Head of caudate nucleus (tissue), 42 donors: ENCODE data around the gene CCDC146.
"Not testable (repeated sequence)": the region's sequence is repeated elsewhere in the genome, so short reads cannot be mapped to it uniquely, and the experiment has no call there.

ENCODE experiments used
- DNase-seq, 42 donors: peaks; one replicate each; pipeline versions ENCODE4 v3.0.0 to v3.0.0-alpha.2; 2020 to 2021; ENCODE audit warnings: mixed read lengths in 7 of 42
- intact Hi-C: fragments of 100-400 bp; cut with DNase I; formaldehyde crosslinking; loops from one replicate; pipeline ENCODE4 v1.15.0; 2022

Gene CCDC146, protein sequence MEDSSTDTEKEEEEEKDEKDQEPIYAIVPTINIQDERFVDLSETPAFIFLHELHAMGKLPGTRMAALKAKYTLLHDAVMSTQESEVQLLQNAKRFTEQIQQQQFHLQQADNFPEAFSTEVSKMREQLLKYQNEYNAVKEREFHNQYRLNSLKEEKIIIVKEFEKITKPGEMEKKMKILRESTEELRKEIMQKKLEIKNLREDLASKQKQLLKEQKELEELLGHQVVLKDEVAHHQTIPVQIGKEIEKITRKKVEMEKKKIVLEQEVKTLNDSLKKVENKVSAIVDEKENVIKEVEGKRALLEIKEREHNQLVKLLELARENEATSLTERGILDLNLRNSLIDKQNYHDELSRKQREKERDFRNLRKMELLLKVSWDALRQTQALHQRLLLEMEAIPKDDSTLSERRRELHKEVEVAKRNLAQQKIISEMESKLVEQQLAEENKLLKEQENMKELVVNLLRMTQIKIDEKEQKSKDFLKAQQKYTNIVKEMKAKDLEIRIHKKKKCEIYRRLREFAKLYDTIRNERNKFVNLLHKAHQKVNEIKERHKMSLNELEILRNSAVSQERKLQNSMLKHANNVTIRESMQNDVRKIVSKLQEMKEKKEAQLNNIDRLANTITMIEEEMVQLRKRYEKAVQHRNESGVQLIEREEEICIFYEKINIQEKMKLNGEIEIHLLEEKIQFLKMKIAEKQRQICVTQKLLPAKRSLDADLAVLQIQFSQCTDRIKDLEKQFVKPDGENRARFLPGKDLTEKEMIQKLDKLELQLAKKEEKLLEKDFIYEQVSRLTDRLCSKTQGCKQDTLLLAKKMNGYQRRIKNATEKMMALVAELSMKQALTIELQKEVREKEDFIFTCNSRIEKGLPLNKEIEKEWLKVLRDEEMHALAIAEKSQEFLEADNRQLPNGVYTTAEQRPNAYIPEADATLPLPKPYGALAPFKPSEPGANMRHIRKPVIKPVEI

DNA sequence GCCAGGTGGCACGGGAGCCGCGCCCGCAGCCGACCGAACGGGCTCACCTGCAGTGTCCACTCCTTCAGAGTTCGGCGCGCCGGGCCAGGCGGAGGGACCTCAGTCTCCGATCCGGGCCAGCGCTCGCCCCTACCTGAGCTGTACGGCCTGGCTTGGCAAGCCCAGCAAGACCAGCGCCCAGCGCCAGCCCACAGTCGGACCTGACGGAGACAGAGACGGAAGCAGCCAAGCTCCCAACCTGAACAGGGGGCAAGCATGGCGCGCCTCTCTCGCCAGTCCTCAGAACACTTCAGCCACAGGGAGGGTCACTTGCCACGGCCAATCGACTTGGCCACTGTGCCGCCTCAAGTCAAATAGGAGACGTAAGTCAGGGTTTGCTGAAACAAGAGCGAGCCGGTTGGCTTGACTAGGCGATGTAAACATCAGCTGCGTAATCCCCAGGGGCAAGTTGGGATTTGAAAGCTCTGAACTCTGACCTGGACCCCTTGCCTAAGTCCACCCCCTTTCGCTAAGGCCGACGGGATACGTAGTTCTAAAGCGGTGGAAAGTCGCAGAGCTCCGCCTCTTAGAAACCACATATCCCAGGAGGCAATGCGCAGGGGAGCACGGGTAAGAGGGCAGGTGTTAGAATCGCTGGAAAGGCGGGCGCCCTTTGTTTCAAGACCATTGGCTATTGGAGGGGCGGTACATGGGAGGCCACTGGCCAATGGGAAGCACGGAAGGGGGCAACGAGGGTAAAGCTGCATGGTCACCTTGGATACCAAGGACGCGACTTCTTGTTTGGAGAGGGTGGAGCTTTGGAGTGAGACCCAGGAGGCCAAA lies at the start of gene CCDC146:
CCDC146 (plus strand) TSS at position 756 of the 822 bp plus-strand sequence. CDS start 45,054 bp downstream, outside the sequence.
- intact Hi-C loops: not testable (repeated sequence)

GRCh38 chr7:77074786-77075396 lies 47.5 kb upstream of the CCDC146 start:
- DNase-seq, intact Hi-C loops: not testable (repeated sequence)

More for the DNA sequence above, at the start of gene CCDC146:
- peak; percentile 92 to 100 (median 99) for DNase-seq

GRCh38 chr7:77077060-77077459 lies 45.4 kb upstream of the CCDC146 start:
- intact Hi-C loops, DNase-seq: not testable (repeated sequence)

- DNase-seq, intact Hi-C loops: not testable (repeated sequence)
Measured at GRCh38 chr7:77079112-77079511, 43.3 kb upstream of the CCDC146 start.

DNA sequence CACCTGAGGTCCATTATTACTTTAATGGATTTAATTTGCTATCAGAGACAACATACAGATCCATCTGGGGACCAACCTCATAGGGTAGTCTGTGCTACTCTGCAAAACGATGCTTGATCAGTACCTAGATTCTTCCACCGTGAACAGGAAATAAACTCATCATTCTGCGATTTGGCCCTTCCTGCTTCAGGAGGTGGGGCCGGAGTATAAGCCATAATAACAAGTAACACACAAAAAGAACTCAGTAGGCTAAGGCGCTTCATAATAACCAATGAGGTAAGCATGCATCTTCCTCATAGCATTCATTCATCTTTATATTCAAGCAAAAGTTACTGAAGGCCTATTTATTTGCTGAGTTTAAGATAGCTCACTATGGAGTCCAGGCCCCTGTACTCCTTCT lies 42.8 kb upstream of the CCDC146 start:
- DNase-seq, intact Hi-C loops: not testable (repeated sequence)

DNA sequence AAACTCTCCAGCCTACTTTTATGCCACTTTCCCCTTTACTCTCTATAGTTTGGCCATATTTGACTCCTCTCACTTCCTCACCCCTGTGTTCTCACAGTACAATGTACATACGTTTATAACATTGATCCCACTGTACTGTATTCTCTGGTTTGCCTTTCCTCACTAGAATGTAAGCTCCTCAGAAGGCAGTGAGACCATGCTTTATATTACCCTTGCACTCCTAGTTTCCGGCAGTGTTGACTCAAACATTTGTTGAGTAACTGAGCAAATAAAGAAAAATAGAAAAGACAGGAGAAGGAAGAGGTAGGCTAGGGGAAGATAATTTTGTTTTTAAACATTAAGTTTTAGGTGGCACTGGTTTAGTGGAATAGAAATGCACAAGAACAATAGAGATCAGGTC lies 42.2 kb upstream of the CCDC146 start:
- DNase-seq, intact Hi-C loops: not testable (repeated sequence)

- DNase-seq, intact Hi-C loops: not testable (repeated sequence)
Measured at GRCh38 chr7:77082192-77082591, 40.2 kb upstream of the CCDC146 start.

DNA sequence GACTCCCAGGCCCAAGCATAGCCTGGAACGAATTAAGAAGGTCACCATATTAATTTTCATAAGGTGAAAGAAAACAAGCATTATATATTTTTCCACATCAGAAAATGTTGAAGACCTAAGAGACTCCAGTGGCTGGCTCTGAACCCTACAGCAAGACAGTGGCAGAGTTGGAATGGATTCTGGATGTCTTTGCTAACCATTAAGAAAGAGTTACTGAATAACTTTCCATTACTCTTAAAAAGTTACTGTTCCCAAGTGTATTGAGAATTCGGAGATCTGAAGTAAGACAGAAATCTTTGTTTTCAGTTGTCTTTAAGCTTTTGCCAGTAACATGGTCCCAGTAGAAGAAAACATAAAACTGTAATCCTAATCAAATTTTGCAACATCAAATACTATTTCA lies 30.1 kb upstream of the CCDC146 start:
- DNase-seq, intact Hi-C loops: not testable (repeated sequence)

GRCh38 chr7:77100501-77100900 lies 21.9 kb upstream of the CCDC146 start:
- DNase-seq, intact Hi-C loops: not testable (repeated sequence)

DNA sequence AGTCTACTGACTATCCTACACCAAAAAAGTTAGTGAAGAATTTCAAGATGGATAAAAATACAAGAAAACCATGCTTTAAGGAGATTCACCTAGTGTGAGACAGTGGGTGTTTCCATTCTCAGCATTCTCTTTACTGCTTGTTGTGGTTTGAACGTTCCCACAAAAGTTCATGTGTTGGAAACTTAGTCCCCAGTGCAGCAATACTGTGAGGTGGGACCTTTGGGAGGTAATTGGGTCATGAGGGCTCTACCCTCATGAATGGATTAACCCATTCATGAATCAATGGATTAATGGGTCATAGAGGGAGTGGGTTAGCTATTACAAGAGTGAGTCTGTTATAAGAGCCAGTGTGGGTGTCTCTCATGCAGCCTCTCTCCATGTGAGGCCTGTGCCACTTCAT lies 21.2 kb upstream of the CCDC146 start:
- DNase-seq, intact Hi-C loops: not testable (repeated sequence)

DNA sequence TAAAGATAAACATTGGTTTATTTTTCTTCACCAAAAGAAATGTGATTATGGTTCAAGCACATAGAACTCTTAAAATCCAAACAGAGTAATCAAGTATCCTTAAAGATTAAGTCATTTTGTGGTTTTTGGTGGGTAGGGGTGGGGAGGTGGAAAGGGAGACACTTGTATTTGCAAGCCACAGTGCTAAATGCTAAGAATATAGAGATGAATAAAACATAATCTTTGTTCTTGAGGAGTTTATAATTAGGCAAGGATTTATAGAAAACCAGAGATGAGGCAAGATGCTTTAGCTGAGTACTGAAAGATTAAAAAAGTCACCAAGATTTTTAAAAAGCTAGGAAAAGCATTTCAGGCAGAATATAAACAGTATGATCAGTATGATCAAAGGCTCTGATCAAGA lies 19.7 kb upstream of the CCDC146 start:
- intact Hi-C loops: not testable (repeated sequence)

GRCh38 chr7:77105904-77106303 lies 16.5 kb upstream of the CCDC146 start:
- intact Hi-C loops, DNase-seq: not testable (repeated sequence)

More for the DNA sequence above, 19.7 kb upstream of the CCDC146 start:
- DNase-seq: not testable (repeated sequence)

DNA sequence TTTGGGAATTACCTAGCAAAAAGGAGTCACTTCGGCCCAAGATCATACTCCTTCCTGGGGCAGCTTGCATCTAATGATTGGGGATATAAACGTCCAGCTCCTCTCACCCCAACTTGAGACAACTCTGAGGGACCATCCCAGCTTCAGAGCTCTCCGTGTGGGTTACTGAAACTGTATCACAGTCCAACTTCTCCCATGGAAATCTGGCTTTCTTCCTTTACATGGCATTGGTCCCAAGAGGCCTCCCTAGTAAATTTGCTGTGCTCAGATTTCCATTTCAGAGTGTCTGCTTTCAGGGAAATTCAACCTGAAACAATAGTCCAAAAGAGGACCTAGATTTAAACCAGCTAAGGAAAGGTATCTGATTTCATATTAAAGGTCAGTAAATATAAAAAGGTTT lies 14.8 kb upstream of the CCDC146 start:
- intact Hi-C loops, DNase-seq: not testable (repeated sequence)

DNA sequence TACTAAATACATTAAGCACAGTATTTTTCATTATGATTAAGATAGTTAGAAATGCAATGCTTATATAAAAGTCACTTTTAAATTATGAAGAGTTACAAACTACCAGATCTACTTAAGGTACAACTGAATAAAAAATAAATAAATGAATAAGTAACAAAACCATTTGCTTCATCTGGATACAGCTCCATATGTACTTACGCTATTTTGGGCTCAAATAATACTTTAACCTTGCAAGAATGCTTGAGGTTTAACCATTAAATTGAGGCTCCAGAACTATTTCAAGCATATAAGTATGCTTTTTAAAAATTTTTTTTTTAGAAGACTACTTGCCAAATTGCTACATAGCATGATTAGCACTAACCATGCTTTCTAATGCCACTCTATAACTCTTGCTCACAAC lies 14.1 kb upstream of the CCDC146 start:
- DNase-seq, intact Hi-C loops: not testable (repeated sequence)

DNA sequence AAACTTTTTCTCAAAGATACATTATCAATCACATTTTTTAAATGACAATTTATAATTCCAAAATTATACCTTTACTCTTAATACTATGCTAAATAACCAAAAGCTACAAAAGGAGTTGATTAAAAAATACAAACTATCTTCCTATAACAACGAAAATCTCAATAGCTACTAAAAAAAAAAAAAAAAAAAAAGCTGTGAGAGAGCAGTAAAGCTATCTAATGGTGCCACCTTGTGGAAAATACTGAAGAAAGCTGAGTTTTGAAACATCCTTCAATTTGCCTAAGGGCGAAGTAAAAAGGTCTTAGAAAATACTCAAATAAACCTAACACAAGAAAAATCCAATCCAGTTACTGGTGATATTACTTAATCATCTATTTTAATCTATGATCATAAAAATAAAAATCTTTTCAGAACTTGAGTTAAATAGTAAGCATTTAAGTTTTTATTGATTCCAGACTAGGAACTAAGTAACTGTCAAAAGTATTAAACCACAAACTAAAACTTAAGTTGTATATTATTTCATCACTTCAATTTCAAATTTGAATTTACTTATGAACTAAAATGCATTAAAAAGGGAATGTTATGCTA lies 9.6 kb upstream of the CCDC146 start:
- intact Hi-C loops: not testable (repeated sequence)

GRCh38 chr7:77125486-77125885 lies 3.1 kb downstream of the CCDC146 start:
- DNase-seq, intact Hi-C loops: not testable (repeated sequence)

More for the DNA sequence above, 9.6 kb upstream of the CCDC146 start:
- DNase-seq: not testable (repeated sequence)

GRCh38 chr7:77127009-77127408 lies 4.6 kb downstream of the CCDC146 start:
- intact Hi-C loops: not testable (repeated sequence)
- peak in 13 of 42 donors; percentile 3 to 45 (median 12) for DNase-seq
